Fibroblast of skin of back (primary cell): ENCODE measurements around the gene ZCCHC3.

Experiments
- DNase-seq: peaks from one replicate; pipeline ENCODE4 v3.0.0-alpha.2; 2013

The ZCCHC3 gene

GRCh38 chr20:284172-284571, 13.2 kb upstream of the ZCCHC3 start:
- DNase-seq = no peak

DNA sequence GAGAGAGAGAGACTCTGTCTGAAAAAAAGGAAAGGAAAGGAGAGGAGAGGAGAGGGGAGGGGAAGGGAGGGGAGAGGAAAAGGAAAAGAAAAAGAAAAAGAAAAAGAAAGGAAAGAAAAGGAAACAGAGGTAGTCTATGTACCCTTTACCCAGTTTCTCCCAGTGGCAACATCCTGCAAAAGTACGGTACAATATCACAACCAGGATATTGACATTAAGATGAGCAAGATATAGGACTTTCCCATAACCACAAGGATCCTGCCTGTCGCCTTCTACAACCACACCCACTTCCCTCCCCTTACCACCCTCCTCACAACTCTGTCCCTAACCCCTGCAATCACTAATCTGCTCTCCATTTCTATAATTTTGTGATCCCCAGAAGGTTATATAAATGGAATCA, 10.9 kb upstream of the ZCCHC3 start:
- no peak for DNase-seq

DNA sequence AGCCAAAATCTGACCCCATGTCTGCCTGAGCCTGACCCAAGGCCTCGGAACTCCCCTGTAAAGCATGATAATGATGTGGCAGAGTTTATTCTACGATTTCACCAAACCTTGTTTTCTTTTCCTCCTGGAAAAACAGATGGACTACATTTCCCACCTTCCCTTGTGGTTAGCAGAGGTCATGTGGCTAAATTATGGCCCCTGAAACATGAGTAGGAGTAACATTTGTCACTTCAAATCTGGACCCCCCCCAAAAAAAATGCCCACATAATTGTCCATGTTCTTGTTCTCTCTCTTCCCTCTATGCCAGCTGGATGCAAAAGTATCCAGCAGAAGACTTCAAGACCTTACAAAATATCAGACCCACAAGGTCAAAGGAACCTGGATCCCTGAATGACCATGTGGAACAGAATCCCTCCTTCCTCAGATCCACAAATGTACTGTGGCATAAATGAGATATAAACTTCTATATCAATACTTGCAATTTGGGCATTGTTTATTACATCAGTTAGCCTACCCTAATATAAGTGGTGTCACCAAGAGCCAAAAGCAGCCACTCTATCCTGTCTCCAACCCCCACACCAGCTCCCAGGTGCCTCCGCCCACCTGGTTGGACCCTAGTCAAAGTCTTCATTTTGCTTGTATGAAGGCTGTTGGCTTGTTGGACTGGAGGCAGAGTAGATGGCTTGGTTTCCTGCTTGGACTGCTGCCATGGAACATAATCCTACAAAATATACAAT, 8.2 kb upstream of the ZCCHC3 start:
- no peak for DNase-seq

DNA sequence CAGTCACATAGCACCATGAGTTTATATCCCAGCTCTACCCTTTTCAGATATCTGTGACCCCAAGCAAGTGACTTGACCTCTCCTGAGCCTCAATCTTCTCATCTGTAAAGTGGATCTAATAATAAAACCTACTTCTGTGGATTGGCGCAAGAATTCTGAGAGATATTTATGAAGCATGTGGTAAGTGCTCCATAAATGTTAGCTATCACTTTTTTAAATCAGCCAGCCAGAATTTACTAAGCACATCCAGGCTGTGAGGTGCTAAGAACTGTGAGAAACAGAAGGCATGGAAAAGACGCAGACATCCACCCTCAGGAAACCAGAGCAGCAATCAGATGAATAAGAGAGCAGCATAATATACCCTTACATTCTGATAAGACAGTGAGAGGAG, 7.7 kb upstream of the ZCCHC3 start:
- no peak for DNase-seq

DNA sequence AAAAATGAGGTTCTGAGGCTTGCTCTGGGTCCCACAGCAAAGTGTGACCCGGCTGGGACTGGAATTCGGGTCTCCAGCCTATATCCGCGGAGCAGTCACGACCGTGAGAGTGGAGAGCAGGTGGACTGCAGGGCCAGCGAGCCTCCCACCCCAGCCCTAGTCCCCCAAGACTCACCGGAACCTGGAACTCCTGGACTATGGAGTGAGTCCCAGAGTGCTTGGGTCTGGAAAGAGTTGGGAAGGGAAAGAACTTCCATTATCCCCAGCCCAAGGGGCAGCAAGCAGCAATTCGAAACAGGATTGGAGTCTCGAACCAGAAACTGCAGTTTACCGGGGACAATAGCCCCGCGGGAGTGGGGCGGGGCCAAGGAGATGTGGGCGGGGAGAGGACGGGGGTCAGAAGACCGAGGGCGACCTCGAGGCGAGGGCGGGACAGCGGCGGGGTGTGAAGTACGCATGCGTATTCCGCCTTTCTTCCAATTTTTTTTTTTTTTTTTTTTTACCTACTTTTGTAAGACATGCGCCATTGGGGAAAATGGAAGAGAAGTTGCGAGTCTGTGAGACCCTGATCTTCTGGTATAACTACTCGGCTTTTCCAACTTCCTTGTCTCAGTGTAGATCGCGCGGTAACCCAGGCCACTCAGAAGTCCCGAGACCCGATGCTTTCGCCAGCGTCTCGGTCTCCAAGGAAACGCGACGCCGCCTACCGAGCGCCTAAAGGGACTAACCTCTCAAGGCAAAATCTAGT, 7.1 kb upstream of the ZCCHC3 start, which contains the start of gene C20orf96:
TSS of gene C20orf96 (minus strand) at position 667 of the 748 bp plus-strand sequence. CDS start at position 527, 140 bp downstream.
- peak; percentile 94 for DNase-seq

GRCh38 chr20:294602-295001, 2.8 kb upstream of the ZCCHC3 start:
- DNase-seq = no peak

DNA sequence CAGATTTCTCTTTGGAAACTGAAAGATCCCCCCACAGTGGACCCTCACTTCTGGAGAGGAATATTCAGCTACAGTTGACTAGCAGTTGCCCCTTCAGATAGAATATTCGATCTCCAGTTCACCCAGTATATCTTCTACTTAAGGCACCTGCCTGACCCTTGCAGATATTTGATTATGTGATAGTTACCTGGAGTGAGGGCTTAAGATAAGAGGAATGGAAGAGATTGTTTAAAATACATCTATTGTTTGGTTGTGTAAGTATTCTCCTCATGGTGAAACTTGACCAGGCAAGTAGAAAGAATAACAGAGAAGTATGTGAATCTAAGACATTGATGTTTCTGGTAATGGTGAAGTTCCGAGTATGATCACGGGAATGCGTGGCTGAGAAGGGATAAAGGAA, 1.6 kb upstream of the ZCCHC3 start:
- DNase-seq = no peak

DNA sequence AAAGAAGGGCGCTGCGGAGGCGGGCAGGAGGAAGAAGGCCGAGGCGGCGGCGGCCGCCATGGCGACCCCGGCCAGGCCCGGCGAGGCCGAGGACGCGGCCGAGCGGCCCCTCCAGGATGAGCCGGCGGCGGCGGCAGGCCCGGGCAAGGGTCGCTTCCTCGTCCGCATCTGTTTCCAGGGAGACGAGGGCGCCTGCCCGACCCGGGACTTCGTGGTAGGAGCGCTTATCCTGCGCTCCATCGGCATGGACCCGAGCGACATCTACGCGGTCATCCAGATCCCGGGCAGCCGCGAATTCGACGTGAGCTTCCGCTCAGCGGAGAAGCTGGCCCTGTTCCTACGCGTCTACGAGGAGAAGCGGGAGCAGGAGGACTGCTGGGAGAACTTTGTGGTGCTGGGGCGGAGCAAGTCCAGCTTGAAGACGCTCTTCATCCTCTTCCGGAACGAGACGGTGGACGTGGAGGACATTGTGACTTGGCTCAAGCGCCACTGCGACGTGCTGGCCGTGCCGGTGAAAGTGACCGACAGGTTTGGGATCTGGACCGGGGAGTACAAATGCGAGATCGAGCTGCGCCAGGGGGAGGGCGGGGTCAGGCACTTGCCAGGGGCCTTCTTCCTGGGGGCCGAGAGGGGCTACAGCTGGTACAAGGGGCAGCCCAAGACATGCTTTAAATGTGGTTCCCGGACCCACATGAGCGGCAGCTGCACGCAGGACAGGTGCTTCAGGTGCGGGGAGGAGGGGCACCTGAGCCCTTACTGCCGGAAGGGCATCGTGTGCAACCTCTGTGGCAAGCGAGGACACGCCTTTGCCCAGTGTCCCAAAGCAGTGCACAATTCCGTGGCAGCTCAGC, 780 bp downstream of the ZCCHC3 start:
- peak; percentile 79 for DNase-seq

GRCh38 chr20:298776-299391, 1.5 kb downstream of the ZCCHC3 start:
- no peak for DNase-seq

DNA sequence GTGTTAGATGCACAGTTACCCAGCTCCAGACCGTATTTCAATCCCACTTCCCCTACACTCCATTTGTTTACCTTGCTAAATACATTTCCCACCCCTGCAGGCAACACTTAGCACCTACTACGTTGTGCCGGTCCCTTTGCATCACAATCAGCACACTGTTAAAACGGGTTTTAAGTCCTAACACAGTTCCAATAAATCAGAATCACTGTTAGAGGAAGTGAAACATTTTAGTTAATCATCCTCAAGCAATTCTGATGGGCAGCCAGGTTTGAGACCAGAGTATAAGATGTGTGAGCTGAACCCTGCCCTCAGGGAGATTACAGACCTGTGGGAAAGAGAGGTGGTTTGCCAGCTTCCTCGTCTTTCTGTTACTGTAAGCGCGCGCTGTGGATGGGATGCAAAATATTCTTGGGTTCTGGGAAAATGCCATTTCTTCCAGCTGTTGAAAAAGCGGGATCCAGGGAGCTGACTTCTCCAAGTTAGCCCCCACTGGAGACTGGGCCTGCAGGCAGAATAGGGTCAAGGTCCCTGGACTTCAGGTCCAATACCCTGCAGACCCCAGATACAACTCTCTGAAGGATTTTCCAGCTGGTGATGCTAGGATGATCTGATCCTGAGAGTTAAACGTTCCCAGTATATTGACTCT, 3.1 kb downstream of the ZCCHC3 start:
- DNase-seq = no peak

- DNase-seq = no peak
Measured at GRCh38 chr20:301886-302848, 4.8 kb downstream of the ZCCHC3 start.

DNA sequence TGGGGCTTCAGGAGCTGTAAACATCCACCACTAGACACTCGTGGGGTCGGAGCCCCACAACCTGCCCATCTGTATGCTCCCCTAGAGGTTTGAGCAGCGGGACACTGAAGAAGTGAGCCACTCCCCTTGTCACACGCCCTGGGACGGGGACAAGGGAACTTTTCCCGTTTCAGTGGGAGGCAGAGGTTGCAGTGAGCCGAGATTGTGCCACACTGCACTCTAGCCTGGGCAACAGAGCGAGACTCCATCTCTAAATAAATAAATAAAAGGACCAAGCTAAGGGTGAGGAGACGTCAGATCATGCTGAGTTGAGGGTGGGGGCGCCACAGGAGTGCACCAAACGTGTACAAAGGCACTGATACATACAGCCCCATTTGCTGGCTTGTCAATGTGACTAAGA, 8.4 kb downstream of the ZCCHC3 start:
- DNase-seq = no peak

DNA sequence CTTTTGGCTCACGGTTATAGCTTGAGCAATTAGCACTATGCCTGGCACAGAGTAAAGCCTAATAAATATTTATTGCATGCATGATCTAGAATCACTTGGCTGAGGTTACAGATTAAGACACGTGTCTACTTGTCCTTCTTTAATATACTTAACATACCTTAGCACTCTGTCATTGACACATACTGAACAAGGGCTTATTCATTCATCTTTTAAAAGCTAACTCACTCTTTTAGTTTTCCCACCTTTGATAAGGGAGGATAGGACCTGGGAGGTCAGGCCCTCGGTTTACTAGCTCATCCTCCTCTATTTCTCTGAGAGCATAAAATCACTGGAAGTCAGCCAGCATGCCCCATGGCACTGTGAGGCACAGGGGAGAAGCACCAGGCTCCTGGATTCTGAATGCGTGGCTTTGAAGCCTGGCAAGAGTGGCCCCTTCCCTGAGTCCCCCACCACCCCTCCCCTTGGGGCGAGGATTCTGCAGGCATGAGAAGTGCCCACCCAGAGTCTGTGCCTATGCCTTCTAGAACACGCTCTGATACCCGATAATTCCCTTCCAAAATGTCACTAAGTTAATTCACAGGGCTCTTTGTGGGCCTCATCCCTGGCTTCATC, 11.2 kb downstream of the ZCCHC3 start:
- DNase-seq = no peak

GRCh38 chr20:309306-309840, 12.0 kb downstream of the ZCCHC3 start:
- DNase-seq = peak; percentile 40

- peak; percentile 99 for DNase-seq
Measured at GRCh38 chr20:309841-310644, 12.7 kb downstream of the ZCCHC3 start.

GRCh38 chr20:310645-311044, 13.3 kb downstream of the ZCCHC3 start:
- DNase-seq = no peak

DNA sequence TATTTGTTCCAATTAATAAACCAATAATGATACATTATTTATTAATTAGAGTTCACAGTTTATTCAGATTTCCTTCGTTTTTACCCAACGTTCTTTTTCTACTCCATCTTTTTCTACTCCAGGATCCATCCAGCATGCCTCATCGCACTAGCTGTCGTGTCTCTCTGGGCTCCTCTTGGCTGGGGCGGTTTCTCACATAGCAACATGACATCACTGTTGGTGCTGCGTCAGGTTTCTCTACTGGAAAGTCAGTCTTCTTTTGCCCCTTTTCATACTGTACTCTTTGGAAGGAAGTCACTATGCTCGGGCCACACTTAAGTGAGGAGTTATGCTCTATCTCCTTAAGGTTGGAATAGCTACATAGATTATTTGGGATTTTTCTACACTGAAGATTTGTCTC, 14.2 kb downstream of the ZCCHC3 start:
- DNase-seq = no peak

- DNase-seq = no peak
Measured at GRCh38 chr20:312067-312466, 14.7 kb downstream of the ZCCHC3 start.

GRCh38 chr20:312866-313265, 15.5 kb downstream of the ZCCHC3 start:
- DNase-seq = no peak
